ENCODE data around the gene OVAAL.

DNA sequence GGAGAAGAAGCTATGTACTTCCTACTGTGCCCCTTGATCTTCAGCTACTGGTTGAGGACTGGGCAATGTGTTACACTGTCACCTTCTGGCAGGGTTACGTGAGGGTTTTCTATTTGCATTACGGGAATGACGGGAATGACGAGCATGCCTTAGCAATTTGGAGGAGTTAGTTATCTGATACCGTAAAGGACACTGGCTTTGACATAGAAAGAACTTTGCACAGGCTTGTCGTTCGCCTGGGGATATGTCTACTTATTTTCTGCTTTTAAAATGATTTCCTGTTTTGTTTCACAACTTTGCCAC lies 36.6 kb upstream of the OVAAL start:
- TF ChIP-seq, protein P1, sequence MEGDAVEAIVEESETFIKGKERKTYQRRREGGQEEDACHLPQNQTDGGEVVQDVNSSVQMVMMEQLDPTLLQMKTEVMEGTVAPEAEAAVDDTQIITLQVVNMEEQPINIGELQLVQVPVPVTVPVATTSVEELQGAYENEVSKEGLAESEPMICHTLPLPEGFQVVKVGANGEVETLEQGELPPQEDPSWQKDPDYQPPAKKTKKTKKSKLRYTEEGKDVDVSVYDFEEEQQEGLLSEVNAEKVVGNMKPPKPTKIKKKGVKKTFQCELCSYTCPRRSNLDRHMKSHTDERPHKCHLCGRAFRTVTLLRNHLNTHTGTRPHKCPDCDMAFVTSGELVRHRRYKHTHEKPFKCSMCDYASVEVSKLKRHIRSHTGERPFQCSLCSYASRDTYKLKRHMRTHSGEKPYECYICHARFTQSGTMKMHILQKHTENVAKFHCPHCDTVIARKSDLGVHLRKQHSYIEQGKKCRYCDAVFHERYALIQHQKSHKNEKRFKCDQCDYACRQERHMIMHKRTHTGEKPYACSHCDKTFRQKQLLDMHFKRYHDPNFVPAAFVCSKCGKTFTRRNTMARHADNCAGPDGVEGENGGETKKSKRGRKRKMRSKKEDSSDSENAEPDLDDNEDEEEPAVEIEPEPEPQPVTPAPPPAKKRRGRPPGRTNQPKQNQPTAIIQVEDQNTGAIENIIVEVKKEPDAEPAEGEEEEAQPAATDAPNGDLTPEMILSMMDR (conservative IDR thresholded peaks at IDR 0.05 in 1 of 2, IDR thresholded peaks at IDR 0.05 in 1 of 2; ENCODE audit: low read depth in 1 of 2, low read length in 2 of 2), result no peak
- no peak for TF ChIP-seq EZH2 (IDR thresholded peaks at IDR 0.05; ENCODE audit: low read length, missing control alignments)

All from fibroblast of lung (primary cell).